ENCODE data around the gene SIGLEC12.

Gene SIGLEC12

DNA sequence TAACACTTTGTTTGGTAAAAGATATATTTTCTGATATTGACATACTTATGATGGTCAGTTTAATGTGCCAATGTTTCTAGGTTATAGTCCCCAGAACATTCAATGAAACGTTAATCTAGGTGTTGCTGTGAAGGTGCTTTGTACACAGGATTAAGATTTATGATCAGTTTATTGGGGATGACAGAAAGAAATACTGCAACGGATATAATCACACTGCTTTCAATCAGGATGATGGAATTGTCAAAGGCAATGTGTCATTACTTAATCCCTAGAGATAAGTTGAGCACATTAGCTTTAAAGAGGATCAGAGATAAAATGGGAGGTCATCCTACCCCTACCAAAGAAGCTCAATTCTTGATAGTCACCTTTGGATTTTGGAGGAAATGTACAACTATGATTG lies 12.4 kb upstream of the SIGLEC12 start:
- H3K27ac ChIP-seq = no peak overlapping the region
- no peak for TF ChIP-seq CTCF (conservative IDR thresholded peaks at IDR 0.05; ENCODE audit: low read depth)
- DNase-seq (ENCODE audit: low spot score) = no peak
- ChIA-PET CTCF (interaction anchor here (1.0 kb wide), 1 partner anchor 40 kb away, joined by 3 read pairs; no protein-coding TSS in a partner anchor), POLR2A (ENCODE audit: low non-redundant PET) (no interaction called here)

GRCh38 chr19:51511353-51511752 lies 9.8 kb upstream of the SIGLEC12 start:
- no peak overlapping the region for H3K27ac ChIP-seq
- no peak for TF ChIP-seq CTCF (conservative IDR thresholded peaks at IDR 0.05; ENCODE audit: low read depth)
- POLR2A ChIA-PET (ENCODE audit: low non-redundant PET) = no interaction called here
- DNase-seq (ENCODE audit: low spot score) = no peak
- CTCF ChIA-PET = no interaction called here

GRCh38 chr19:51509823-51510660 lies 8.4 kb upstream of the SIGLEC12 start:
- CTCF ChIA-PET = no interaction called here
- POLR2A ChIA-PET (ENCODE audit: low non-redundant PET) = no interaction called here
- DNase-seq (ENCODE audit: low spot score) = no peak

DNA sequence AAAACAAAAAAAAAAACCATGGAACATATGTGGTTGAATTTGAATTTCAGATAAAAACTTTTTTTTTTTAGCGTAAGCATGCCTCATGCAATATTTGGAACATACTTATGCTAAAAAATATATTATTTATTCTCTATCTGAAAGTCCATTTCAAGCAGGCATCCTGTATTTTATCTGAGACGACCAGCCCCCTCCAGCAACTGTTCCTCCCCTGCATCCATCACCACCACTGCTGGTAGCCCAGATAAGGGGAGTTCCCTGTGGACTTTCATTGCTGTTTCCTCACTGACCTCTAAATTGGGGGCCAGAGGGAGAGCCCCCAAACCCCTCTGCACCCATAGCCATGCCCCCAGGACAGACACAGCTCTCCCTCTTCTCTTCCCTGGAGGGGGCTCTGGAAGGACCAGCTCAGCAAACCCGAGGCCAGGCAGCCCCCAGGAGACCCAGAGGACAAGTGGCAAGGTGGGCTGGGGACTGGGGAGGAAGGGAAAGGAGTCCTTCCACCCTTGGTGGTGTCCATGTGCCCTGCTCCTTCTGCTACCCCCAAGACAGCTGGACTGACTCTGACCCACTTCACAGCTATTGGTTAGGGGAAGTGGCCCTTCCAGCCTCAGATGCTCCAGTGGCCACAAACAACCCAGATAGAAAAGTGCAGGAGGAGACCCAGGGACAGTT lies 6.6 kb upstream of the SIGLEC12 start:
- ChIA-PET CTCF (no interaction called here), POLR2A (ENCODE audit: low non-redundant PET) (no interaction called here)
- H3K27ac ChIP-seq = no peak overlapping the region
- no peak for TF ChIP-seq CTCF (conservative IDR thresholded peaks at IDR 0.05; ENCODE audit: low read depth)
- no peak for DNase-seq (ENCODE audit: low spot score)

More at GRCh38 chr19:51509823-51510660, 8.4 kb upstream of the SIGLEC12 start:
- no peak overlapping the region for H3K27ac ChIP-seq
- no peak for TF ChIP-seq CTCF (conservative IDR thresholded peaks at IDR 0.05; ENCODE audit: low read depth)

GRCh38 chr19:51507640-51508058 lies 6.0 kb upstream of the SIGLEC12 start:
- DNase-seq (ENCODE audit: low spot score) = no peak
- no peak overlapping the region for H3K27ac ChIP-seq
- CTCF ChIA-PET = interaction anchor here (0.6 kb wide), 1 partner anchor 28 kb away, joined by 3 read pairs; no protein-coding TSS in a partner anchor
- POLR2A ChIA-PET (ENCODE audit: low non-redundant PET) = no interaction called here
- no peak for TF ChIP-seq CTCF (conservative IDR thresholded peaks at IDR 0.05; ENCODE audit: low read depth)

DNA sequence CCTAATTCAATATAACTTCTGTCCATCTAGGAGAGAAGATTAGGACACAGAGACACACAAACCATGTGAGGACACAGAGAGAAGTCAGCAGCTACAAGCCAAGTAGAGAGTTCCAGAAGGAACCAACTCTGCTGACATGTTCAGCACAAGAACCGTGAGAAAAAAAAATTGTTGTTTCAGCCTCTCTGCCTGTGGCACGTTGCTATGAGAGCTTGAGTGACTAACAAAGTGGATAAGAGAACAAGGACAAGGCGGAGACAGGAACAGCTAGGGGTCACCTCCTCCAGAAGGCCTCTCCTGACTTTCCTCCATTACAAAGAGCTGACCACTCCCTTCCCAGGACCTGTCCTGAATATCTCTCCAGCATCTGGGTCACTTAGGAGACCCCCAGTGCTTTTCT lies 5.6 kb upstream of the SIGLEC12 start:
- no peak for TF ChIP-seq CTCF (conservative IDR thresholded peaks at IDR 0.05; ENCODE audit: low read depth)
- DNase-seq (ENCODE audit: low spot score) = no peak
- CTCF ChIA-PET = interaction anchor here (0.6 kb wide), 1 partner anchor 29 kb away, joined by 3 read pairs; no protein-coding TSS in a partner anchor
- POLR2A ChIA-PET (ENCODE audit: low non-redundant PET) = no interaction called here
- H3K27ac ChIP-seq = no peak overlapping the region
